Tibial nerve (tissue), 4 donors: Measurements from ENCODE around the gene PTPA. TPM values are rescaled to one million over a fixed set of nuclear protein-coding genes. Genes with fewer than 3 reads are reported as not detected.

Source experiments
- DNase-seq, 2 donors: peaks; one replicate each; pipeline ENCODE4 v3.0.0-alpha.2; 2019; ENCODE audit warnings: low spot score in 2 of 2
- H3K27ac ChIP-seq, 4 donors: fragments of 200-600 bp; sonication (generic) in 3 of 4; one replicate each; pipeline ENCODE4 v1.5.1; 2017 to 2019; ENCODE audit warnings: mild to moderate bottlenecking in 1 of 4
- H3K27me3 ChIP-seq, 2 donors: fragments of 200-600 bp; sonication (generic) in 1 of 2; one replicate each; pipeline versions ENCODE4 v1.5.1 to v1.6.0; 2017 to 2019
- H3K36me3 ChIP-seq, 3 donors: fragments of 200-600 bp; sonication (generic); one replicate each; pipeline ENCODE4 v1.5.1; 2018 to 2019
- H3K4me1 ChIP-seq, 4 donors: fragments of 200-600 bp; sonication (generic) in 3 of 4; one replicate each; pipeline ENCODE4 v1.5.1; 2017 to 2019
- H3K4me3 ChIP-seq, 4 donors: fragments of 200-600 bp; sonication (generic) in 3 of 4; one replicate each; pipeline ENCODE4 v1.5.1; 2017 to 2019; ENCODE audit warnings: mild to moderate bottlenecking in 1 of 4, moderate library complexity in 1 of 4
- H3K9me3 ChIP-seq, 4 donors: fragments of 200-600 bp; sonication (generic) in 3 of 4; one replicate each; pipeline ENCODE4 v1.5.1; 2017 to 2019
- EP300 ChIP-seq, 2 donors: sonication (generic); formaldehyde crosslinking; IDR thresholded peaks; one replicate each; pipeline ENCODE4 v1.6.1; 2017; ENCODE audit warnings: antibody characterized with exemption in 2 of 2, mild to moderate bottlenecking in 1 of 2
- POLR2A ChIP-seq, 2 donors: fragments of 450-650 bp; IDR thresholded peaks; one replicate each; pipeline ENCODE4 v1.6.1; 2017; ENCODE audit warnings: antibody characterized with exemption in 2 of 2, mild to moderate bottlenecking in 2 of 2, moderate library complexity in 2 of 2
- WGBS, 2 donors: methylation state at CpG; one replicate each; pipeline ENCODE4 v1.1.5; 2018; 5-methylcytosine and 5-hydroxymethylcytosine counted together
- total RNA-seq, 4 donors: library from RNA; depleted of rRNA; stranded (reverse); fragments of >200 nt; gene quantifications; one replicate each; pipeline ENCODE4 v1.1.0, GENCODE V29; 2016
- TF ChIP-seq, protein P1 (sequence below), 5 experiments: fragments of 200-600 bp in 3 of 5; fragments of 450-650 bp in 2 of 5; sonication (generic) in 3 of 5; IDR thresholded peaks; one replicate each; pipeline ENCODE4 v1.5.1; 2016 to 2019; ENCODE audit warnings: antibody characterized with exemption in 5 of 5, mild to moderate bottlenecking in 3 of 5, moderate library complexity in 2 of 5

The PTPA gene
- total RNA-seq, 4 donors from 2014 or later: 38.0 to 50.1 (median 44.0) TPM

DNA sequence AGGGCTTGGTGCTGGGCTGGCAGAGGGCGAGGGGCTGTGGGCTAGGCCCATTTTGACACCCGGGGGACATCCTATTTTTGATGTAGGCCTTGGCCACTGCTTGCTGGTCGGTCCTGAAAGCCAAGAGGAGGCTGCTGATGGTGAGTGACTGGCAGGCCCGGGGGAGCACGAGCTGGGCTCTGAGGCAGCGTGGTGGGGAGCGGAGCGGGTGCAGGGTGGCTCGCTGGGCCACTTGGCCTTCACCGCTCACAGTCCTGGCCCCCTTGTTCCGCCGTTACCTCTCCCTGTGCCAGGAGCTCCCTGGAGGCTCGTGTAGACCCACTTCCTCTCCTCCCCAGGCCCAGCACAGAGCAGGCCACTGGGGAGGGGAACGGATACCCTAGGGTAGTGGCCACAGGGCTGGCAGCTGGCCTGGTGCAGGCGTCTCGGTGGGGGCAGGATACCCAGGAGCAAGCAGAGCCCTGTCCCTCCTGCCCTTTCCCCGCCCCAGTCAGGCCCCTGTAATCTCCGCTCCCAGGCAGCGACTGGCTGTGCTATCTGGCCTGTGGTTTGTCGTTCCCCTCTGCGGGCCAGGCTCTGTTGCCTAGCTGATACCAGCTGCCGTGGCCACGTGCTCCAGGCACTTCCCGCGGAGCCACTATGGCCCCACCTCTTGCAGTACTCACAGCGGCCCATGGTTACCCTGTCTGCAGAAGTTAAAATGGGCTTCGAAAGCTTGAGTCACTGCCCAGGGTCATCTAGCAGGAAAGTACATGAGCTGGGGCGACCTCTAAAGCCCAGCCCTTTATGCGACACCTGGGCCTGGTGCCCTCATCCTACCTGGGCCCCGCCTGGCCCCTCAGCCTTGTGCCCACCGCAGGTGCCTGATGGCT is 42.0 kb upstream of the PTPA start:
- no peak overlapping the region for H3K4me3 ChIP-seq
- 82 to 88% methylated on average over 18 to 29 of the region's 31 CpGs for WGBS, 2 donors
- H3K4me1 ChIP-seq: no peaks in the 10 kb centered on the region
- TF ChIP-seq POLR2A (IDR thresholded peaks at IDR 0.05): no peak
- no peak for TF ChIP-seq EP300 (IDR thresholded peaks at IDR 0.05)
- TF ChIP-seq, protein P1, sequence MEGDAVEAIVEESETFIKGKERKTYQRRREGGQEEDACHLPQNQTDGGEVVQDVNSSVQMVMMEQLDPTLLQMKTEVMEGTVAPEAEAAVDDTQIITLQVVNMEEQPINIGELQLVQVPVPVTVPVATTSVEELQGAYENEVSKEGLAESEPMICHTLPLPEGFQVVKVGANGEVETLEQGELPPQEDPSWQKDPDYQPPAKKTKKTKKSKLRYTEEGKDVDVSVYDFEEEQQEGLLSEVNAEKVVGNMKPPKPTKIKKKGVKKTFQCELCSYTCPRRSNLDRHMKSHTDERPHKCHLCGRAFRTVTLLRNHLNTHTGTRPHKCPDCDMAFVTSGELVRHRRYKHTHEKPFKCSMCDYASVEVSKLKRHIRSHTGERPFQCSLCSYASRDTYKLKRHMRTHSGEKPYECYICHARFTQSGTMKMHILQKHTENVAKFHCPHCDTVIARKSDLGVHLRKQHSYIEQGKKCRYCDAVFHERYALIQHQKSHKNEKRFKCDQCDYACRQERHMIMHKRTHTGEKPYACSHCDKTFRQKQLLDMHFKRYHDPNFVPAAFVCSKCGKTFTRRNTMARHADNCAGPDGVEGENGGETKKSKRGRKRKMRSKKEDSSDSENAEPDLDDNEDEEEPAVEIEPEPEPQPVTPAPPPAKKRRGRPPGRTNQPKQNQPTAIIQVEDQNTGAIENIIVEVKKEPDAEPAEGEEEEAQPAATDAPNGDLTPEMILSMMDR (IDR thresholded peaks at IDR 0.05): no peak
- peak overlapping the region in 1 of 4 donors; percentile 40 for H3K27ac ChIP-seq
- peaks cover 0 to 74% (median 15%) of the 10 kb centered on the region in 3 donors for H3K36me3 ChIP-seq
- peak; percentile 18 to 39 for DNase-seq
- H3K9me3 ChIP-seq: no peaks in the 10 kb centered on the region
- H3K27me3 ChIP-seq: no peaks in the 10 kb centered on the region

DNA sequence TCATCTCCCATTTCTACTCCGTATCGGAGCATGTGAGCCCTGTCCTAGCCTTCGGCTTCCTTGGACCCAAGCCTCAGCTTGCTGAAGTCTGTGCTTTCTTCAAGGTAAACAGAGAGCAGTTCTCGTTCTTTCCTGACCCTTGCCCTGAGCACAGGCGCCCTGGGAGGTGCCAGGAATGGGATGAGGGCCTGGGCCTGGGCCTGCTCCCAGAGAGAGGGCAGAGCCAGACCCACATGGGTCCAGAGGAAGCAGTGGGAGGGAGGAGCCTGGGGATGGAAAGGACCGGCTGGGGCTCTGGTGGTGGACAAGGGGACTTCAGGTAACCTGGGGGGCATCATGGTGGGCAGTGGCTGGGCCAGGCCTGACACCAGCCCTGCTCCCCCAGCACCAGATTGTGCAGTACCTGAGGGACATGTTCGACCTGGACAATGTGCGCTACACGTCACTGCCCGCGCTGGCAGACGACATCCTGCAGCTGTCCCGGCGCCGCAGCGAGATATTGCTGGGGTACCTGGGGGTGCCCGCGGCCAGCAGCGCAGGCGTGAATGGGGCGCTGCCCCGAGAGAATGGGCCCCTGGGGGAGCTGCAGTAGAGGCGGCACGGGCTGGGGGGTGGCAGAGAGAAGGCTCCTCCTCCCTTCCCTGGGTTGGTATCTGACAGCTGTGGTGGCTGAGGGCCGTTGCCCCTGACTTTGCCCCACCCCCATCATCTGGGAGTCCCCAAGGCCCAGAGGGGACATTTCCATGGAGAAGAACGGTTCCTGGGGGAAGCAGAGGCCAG is 41.2 kb upstream of the PTPA start:
- Histone ChIP-seq H3K36me3 (peaks cover 0 to 66% (median 10%) of the 10 kb centered on the region in 3 donors), H3K27me3 (no peaks in the 10 kb centered on the region), H3K4me1 (no peaks in the 10 kb centered on the region), H3K9me3 (no peaks in the 10 kb centered on the region), H3K27ac (no peak overlapping the region), H3K4me3 (no peak overlapping the region)
- no peak for TF ChIP-seq POLR2A (IDR thresholded peaks at IDR 0.05)
- TF ChIP-seq EP300 (IDR thresholded peaks at IDR 0.05): no peak
- TF ChIP-seq, protein P1 (IDR thresholded peaks at IDR 0.05): no peak
- no peak for DNase-seq
- WGBS, 2 donors: 81 to 86% methylated on average over 19 to 22 of the region's 26 CpGs

DNA sequence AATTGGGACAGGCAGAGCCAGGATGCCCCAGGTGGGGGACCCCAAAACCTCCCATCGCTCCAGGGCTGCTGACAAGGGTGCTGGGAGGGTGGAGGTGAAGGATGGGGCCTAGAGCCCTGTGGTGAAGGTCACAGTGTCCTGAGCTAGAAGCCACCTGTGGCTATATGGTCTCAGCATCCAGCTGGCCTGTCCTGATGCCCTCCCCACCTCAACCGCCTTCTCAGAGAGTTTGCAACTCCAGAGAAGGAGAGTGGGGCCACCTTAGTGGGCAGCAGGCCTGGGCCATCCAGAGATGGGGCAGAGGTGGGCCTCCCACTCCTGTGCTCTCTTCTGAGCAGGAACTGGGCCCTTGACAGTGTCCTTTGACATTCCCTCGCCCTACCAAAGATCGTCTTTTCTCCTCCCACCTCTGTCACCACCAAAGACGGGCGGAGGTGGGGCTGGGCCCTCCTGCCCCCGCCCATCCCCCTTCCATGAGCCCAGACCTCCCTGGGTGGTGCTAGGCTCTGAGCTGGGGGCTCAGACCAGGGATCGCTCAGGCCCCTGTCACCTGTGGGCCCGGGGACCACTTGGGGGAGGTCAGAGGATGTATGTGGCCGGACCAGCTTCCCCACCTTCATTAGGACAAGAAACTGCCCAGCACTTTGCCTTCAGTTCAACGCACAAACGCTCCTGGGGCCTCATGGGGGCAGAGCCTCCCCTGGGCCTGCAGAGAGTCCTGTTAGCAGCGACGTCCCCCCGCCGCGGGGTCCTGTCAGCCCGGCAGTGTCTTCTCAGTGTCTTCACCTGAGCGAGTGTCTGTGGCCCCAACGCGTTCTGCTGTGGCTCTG is 40.3 kb upstream of the PTPA start:
- Histone ChIP-seq H3K4me3 (no peak overlapping the region), H3K27me3 (no peaks in the 10 kb centered on the region), H3K9me3 (no peaks in the 10 kb centered on the region), H3K36me3 (peaks cover 0 to 57% (median 3%) of the 10 kb centered on the region in 3 donors), H3K4me1 (no peaks in the 10 kb centered on the region), H3K27ac (no peak overlapping the region)
- DNase-seq: no peak
- WGBS, 2 donors: 69 to 71% methylated on average over 16 to 20 of the region's 21 CpGs
- TF ChIP-seq, protein P1 (IDR thresholded peaks at IDR 0.05): no peak
- TF ChIP-seq POLR2A (IDR thresholded peaks at IDR 0.05) (no peak), EP300 (IDR thresholded peaks at IDR 0.05) (no peak)

DNA sequence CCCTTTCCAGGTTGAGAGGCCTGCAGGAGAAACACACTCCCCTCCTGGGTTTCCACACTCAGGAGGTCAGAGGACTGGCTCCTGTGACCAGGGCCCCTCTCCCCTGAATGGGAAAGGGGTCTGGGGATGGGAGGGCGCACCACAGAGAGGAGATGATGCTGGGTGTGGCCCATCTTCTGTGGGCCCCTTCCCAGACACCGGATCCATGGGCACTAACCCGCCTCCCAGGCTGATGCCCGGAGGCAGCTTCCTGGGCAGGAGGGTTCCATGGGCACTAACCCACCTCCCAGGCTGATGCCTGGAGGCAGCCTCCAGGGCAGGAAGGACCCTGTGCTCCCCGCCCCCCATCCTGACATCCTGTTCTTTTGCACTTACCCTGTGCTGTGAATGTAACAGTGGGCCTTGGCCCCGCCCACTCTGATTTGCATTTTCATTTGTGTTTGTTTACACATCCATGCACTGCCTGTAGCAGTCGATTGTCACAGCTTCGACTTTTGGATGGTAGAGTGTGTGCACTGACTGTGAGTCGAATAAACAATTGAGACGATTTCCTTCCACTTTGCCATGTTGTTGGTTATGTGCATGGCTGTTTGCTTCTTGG is 39.6 kb upstream of the PTPA start:
- H3K27me3 ChIP-seq: no peaks in the 10 kb centered on the region
- no peak for DNase-seq
- TF ChIP-seq, protein P1 (IDR thresholded peaks at IDR 0.05): no peak
- no peak for TF ChIP-seq POLR2A (IDR thresholded peaks at IDR 0.05)
- TF ChIP-seq EP300 (IDR thresholded peaks at IDR 0.05): no peak
- H3K4me3 ChIP-seq: no peak overlapping the region
- 59 to 64% methylated on average over 7 to 9 of the region's 10 CpGs for WGBS, 2 donors
- no peak overlapping the region for H3K27ac ChIP-seq
- H3K4me1 ChIP-seq: no peaks in the 10 kb centered on the region
- no peaks in the 10 kb centered on the region for H3K9me3 ChIP-seq
- H3K36me3 ChIP-seq: peaks cover 0 to 52% (median 0%) of the 10 kb centered on the region in 3 donors
